MG63 (cell line): Measurements from ENCODE around the gene COL23A1. TPM values are rescaled to one million over a fixed set of nuclear protein-coding genes. Genes with fewer than 3 reads are reported as not detected.
A peak's percentile ranks its signal among the peaks of the same experiment; 100 is the strongest.

Experiments used
- DNase-seq: peaks from one replicate; pipeline ENCODE4 v3.0.0-alpha.2; 2020
- H3K27me3 ChIP-seq: fragments of 250-450 bp; sonication (Bioruptor Pico); 2 replicates; pipeline ENCODE4 v1.5.1; 2020; ENCODE audit warnings: mild to moderate bottlenecking, moderate library complexity
- H3K36me3 ChIP-seq: fragments of 250-450 bp; sonication (Bioruptor Pico); 2 replicates; pipeline ENCODE4 v1.5.1; 2020; ENCODE audit warnings: mild to moderate bottlenecking, moderate library complexity
- H3K4me3 ChIP-seq: fragments of 250-450 bp; sonication (Bioruptor Pico); 2 replicates; pipeline ENCODE4 v1.5.1; 2020; ENCODE audit warnings: mild to moderate bottlenecking, moderate library complexity
- H3K9me3 ChIP-seq: fragments of 250-450 bp; sonication (Bioruptor Pico); 2 replicates; pipeline ENCODE4 v1.5.1; 2020; ENCODE audit warnings: mild to moderate bottlenecking, moderate library complexity
- total RNA-seq: library from RNA; depleted of rRNA; stranded (reverse); fragments of >200 nt; shearing (Covaris generic); gene quantifications from 2 replicates; pipeline ENCODE4 v1.2.3, GENCODE V29; 2014; ENCODE audit warnings: low replicate concordance

The COL23A1 gene
- total RNA-seq, 1 experiment from 2014 or later, result 107 TPM

DNA sequence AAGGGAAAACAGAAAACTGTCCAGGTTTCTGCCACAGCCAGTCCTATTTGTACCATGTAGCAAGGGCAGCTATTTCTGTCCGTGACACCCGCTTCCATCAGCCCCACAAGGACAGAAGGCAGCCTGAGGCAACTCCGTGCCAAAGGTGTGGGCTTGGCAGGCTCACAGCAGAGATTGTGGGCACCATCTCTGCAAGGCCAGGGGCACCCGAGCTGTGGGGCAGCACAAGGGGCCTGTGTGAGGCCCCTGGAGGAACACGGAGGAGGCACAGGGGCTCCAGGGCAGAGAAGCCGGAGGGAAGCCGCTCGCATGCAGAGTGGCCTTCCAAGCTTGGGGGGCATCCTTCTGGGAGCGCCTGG, 43.5 kb downstream of the COL23A1 start:
- peaks cover 33% of the 10 kb centered on the region for H3K36me3 ChIP-seq
- H3K27me3 ChIP-seq, result no peaks in the 10 kb centered on the region
- DNase-seq, result no peak
- H3K9me3 ChIP-seq, result no peaks in the 10 kb centered on the region
- H3K4me3 ChIP-seq, result no peak overlapping the region

- H3K9me3 ChIP-seq, result no peaks in the 10 kb centered on the region
- no peak for DNase-seq
- no peak overlapping the region for H3K4me3 ChIP-seq
- peaks cover 37% of the 10 kb centered on the region for H3K36me3 ChIP-seq
- no peaks in the 10 kb centered on the region for H3K27me3 ChIP-seq
These were observed 44.1 kb downstream of the COL23A1 start for GRCh38 chr5:178545941-178546674.

- DNase-seq, result no peak
- Histone ChIP-seq H3K27me3 (no peaks in the 10 kb centered on the region), H3K9me3 (no peaks in the 10 kb centered on the region), H3K4me3 (no peak overlapping the region), H3K36me3 (peaks cover 44% of the 10 kb centered on the region)
These were observed 45.0 kb downstream of the COL23A1 start for GRCh38 chr5:178545176-178545575.

DNA sequence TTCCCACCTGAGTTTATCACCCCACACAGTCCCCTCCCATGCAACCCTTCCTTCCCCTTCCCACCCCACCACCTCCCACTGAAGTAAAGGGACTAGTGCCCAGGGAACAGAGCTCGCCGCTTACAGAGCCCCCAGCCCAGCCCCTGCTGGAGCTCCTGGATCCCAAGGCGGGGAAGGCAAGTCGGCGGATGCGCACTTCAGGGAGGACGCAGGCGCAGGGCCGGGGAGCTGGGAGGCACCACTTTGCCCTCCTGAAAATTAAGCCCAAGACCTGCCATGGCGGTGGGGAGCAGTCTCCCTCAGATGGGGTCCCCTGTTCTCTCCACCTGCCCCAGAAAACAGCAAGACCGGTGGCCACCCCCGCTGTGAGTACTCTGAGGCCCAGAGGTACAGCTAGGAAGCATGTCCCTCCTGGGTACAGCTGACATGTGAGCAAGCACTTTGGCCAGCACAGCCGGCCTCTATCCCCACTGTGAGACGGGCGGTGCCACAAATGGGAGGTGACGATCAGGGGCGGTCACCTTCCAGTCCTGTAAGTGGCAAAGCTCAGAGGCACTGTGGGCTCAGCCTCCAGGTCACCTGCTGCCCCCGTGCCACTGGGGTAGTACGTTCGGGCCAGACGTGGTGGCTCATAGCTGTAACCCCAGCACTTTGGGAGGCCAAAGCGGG, 45.9 kb downstream of the COL23A1 start:
- no peaks in the 10 kb centered on the region for H3K27me3 ChIP-seq
- H3K9me3 ChIP-seq, result no peaks in the 10 kb centered on the region
- H3K36me3 ChIP-seq, result peaks cover 47% of the 10 kb centered on the region
- DNase-seq, result no peak
- H3K4me3 ChIP-seq, result no peak overlapping the region

GRCh38 chr5:178542455-178542854, 47.7 kb downstream of the COL23A1 start:
- DNase-seq, result peak; percentile 81

GRCh38 chr5:178540526-178540925, 49.7 kb downstream of the COL23A1 start:
- no peak for DNase-seq
- no peaks in the 10 kb centered on the region for H3K9me3 ChIP-seq
- H3K27me3 ChIP-seq, result no peaks in the 10 kb centered on the region
- H3K4me3 ChIP-seq, result no peak overlapping the region
- peaks cover 47% of the 10 kb centered on the region for H3K36me3 ChIP-seq

More at GRCh38 chr5:178542455-178542854, 47.7 kb downstream of the COL23A1 start:
- Histone ChIP-seq H3K4me3 (no peak overlapping the region), H3K36me3 (peaks cover 50% of the 10 kb centered on the region), H3K9me3 (no peaks in the 10 kb centered on the region), H3K27me3 (no peaks in the 10 kb centered on the region)

DNA sequence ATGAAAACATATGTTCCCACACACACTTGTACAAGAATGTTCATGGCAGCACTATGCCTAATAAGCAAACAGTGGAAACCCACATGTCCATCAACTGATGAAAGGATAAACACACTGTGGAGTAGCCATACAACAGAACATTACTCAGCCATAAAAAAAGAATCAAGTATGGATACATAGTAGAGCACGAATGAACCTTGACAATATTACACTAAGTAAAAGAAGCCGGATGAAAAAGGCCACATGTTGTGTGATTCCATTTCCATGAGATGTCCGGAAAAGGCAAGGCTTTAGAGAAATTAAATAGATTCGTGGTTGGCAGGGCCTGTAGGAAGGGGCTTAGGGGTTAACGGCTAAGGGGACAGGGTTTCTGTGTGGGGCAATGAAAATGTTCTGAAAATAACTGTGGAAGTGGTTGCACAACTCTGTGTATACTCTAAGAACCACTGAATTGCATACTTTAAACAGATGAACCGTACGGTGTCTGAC, 51.4 kb downstream of the COL23A1 start:
- H3K27me3 ChIP-seq, result no peaks in the 10 kb centered on the region
- DNase-seq, result no peak
- peaks cover 41% of the 10 kb centered on the region for H3K36me3 ChIP-seq
- no peak overlapping the region for H3K4me3 ChIP-seq
- no peaks in the 10 kb centered on the region for H3K9me3 ChIP-seq

DNA sequence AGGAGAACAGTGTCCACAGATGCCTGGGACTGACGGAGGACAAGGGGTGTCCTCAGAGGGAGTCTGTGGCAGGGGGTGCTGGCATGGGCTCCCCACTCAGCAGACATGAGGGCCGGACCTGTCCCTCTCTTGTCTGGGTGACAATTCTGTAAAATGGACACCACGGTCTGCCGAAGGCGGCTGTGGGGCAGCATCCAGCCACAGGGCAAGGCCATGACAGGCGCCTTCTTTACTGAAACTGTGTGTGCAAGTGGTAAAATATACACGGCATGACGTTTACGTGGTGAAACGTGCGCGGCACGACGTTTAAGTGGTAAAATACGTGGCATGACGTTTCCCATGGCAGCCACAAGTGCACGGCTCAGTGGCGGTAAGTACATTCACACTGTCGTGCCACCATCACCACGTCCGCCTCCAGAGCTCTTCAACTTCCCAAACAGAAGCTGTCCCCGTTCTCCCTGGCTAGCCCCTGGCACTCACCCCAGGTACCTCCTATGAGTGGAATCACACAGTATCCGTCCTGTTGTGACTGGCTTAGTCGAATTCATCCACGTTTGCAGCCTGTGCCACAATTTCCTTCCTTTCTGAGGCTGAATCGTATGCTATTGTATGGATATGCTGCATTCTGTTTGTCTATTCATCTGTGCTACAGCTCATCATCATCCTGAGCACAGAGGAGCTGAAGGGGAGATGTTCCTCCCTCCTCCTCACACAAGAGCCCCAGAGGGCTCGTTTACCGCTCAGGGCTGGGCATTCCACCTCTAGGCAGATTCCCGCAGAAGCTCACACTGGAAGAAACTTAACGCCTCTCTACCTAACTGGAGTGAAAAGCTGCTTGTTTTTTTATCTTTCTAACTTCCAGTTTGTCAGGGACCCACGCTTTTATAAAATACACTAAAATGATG, 52.5 kb downstream of the COL23A1 start:
- H3K27me3 ChIP-seq, result no peaks in the 10 kb centered on the region
- DNase-seq, result no peak
- H3K4me3 ChIP-seq, result no peak overlapping the region
- H3K36me3 ChIP-seq, result peaks cover 43% of the 10 kb centered on the region
- H3K9me3 ChIP-seq, result no peaks in the 10 kb centered on the region

DNA sequence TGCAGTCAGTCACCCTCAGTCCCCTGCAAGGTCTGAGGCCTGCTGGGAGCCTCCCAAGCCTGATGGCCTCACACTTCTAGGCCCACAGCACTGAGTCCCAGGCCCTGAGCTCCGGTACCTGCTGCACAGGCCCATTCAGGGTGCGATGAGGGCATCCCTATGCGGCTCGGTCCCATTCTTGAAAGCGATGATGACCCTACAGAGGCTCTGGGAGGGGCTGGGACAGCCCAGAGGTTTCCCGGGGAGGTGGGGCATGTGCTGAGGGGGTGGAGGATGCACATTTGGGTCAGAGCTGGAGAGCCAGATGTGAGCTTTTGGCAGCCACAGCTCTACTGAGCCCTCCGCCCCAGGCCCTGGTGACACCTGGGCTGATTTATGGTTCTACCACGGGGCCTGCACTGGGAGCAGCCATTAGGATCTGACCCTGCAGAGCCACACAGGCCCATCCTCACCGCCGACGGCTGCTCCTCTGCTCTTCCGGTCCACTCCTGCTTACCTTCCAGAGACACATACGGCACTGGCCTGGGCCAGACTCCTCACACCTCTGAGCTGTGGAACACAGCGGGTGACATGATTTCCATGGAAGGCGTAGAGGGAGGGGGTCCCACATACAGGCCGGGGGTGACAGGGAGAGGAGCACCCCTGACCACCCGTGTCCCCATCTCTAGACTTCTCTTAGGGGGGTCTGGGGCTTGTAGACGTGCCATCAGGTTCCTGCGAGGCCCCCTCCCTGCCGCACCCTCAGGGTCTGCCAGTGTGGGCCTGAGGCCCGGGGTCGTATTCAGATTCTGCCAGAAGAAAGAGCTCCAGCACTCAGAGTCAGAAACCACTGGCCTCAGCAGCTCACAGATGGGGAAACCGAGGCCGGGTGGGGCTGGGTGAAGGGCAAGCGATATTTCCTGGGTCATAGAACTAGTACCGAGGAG, 53.4 kb downstream of the COL23A1 start:
- no peak overlapping the region for H3K4me3 ChIP-seq
- H3K9me3 ChIP-seq, result no peaks in the 10 kb centered on the region
- no peak for DNase-seq
- no peaks in the 10 kb centered on the region for H3K27me3 ChIP-seq
- peaks cover 42% of the 10 kb centered on the region for H3K36me3 ChIP-seq

DNA sequence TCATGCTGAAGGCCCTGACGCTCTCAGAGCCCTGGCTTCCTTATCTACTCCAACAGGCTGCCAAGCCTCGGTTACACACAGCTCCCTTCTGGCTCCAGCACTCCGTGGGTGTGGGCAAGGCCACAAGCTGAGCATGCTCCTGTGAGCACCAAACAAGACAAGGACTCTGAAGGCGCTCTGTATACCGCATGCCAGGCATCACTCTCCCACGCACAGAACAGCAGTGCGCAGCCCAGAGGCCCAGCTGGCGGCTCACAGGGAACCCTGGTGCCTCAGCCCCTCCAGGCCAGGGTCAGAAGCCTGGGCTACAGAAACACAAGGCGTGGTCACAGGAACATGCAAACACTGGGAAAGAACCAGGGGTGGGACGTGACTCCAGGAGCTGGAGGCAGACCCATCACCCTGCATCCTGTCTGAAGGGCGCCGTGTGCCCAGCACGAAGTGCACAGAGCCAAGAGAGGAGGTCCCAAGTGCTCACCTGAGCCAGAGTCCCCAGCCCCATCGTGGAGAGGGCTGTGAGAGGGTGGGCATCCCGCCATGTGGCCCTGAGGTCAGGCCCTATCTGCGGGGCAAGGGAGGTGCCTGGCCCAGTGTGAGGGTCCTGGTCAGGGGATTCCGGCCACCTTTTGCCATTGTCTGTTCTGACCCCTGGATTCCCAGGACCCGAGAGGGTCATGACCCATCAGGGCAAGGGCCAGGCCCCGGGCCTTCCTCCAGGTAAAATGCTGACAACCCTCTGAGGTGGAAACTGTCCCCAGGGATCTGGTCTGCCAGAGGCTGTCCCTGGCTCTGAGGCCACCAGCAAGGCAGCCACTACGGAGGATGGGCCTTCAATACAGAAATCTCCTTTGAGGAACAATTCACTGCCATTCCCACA, 54.7 kb downstream of the COL23A1 start:
- Histone ChIP-seq H3K27me3 (no peaks in the 10 kb centered on the region), H3K4me3 (no peak overlapping the region), H3K36me3 (peaks cover 34% of the 10 kb centered on the region), H3K9me3 (no peaks in the 10 kb centered on the region)
- peak; percentile 99 for DNase-seq

DNA sequence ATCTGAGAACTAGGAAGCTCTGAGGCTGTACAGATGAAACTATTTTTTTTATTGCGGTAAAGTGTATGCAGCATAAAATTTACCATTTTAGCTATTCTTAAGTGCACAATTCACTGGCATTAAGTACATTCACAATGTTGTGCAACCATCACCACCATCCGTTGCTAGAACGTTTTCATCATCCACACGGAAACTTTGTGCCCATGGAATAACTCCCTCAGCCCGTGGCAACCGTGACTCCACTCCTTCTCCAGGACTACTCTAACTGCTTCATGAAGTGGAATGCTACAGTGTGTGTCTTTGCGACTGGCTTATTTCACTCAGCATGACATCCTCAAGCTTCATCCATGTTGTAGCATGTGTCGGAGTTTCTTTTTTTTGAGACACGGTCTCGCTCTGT, 57.1 kb downstream of the COL23A1 start:
- no peak for DNase-seq
- H3K9me3 ChIP-seq, result no peaks in the 10 kb centered on the region
- H3K36me3 ChIP-seq, result peaks cover 38% of the 10 kb centered on the region
- no peak overlapping the region for H3K4me3 ChIP-seq
- no peaks in the 10 kb centered on the region for H3K27me3 ChIP-seq

GRCh38 chr5:178532666-178533065, 57.5 kb downstream of the COL23A1 start:
- no peak overlapping the region for H3K4me3 ChIP-seq
- H3K27me3 ChIP-seq, result no peaks in the 10 kb centered on the region
- no peak for DNase-seq
- H3K9me3 ChIP-seq, result no peaks in the 10 kb centered on the region
- peaks cover 38% of the 10 kb centered on the region for H3K36me3 ChIP-seq

DNA sequence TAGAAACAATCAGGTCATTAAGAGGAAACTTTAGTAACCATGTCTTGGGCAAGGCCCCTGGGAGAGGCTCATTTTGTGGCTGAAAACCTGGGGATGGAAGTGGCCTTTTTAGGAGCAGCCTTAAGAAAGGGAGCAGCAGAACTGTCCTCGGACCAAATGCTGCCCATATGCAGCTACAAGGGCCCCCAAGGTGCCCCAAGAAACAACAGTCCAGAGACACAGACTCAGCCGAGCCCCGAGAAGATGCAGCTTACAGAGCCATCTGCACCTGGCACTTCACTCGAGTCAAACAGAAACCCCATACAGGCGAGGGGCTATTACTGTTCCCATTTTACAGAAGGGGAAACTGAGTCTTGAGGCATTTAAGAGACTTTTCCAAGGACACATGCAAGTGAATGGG, 58.0 kb downstream of the COL23A1 start:
- H3K4me3 ChIP-seq, result no peak overlapping the region
- no peak for DNase-seq
- peaks cover 38% of the 10 kb centered on the region for H3K36me3 ChIP-seq
- no peaks in the 10 kb centered on the region for H3K27me3 ChIP-seq
- no peaks in the 10 kb centered on the region for H3K9me3 ChIP-seq

DNA sequence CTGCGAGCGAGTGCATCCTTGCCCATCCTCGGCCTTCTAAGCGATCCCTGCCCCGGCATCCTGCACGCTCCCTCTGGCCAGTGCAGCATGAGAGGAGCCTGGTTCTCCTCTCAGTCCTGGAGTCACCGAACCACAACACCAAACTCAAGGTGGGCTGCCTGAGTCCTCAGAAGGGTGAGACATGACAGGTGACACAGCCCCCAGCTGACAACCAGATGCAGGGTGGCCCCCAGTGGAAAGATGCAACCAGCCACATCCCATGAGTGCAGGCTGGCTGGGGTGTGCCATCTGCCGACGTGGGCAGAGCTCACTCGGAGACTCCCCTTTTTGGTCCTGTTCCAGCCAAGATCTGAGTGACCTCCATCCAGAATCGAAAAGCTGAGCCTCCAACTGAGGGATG, 58.4 kb downstream of the COL23A1 start:
- Histone ChIP-seq H3K4me3 (no peak overlapping the region), H3K27me3 (no peaks in the 10 kb centered on the region), H3K9me3 (no peaks in the 10 kb centered on the region), H3K36me3 (peaks cover 38% of the 10 kb centered on the region)
- no peak for DNase-seq

GRCh38 chr5:178530526-178530925, 59.7 kb downstream of the COL23A1 start:
- no peak for DNase-seq
- Histone ChIP-seq H3K27me3 (no peaks in the 10 kb centered on the region), H3K9me3 (no peaks in the 10 kb centered on the region), H3K36me3 (peaks cover 34% of the 10 kb centered on the region), H3K4me3 (no peak overlapping the region)
